ENCODE measurements around the gene AFTPH. TPM values are rescaled to one million over a fixed set of nuclear protein-coding genes. Genes with fewer than 3 reads are reported as not detected.

The AFTPH gene
- total RNA-seq, 1 donor from 2014 or later, result 32.2 TPM

DNA sequence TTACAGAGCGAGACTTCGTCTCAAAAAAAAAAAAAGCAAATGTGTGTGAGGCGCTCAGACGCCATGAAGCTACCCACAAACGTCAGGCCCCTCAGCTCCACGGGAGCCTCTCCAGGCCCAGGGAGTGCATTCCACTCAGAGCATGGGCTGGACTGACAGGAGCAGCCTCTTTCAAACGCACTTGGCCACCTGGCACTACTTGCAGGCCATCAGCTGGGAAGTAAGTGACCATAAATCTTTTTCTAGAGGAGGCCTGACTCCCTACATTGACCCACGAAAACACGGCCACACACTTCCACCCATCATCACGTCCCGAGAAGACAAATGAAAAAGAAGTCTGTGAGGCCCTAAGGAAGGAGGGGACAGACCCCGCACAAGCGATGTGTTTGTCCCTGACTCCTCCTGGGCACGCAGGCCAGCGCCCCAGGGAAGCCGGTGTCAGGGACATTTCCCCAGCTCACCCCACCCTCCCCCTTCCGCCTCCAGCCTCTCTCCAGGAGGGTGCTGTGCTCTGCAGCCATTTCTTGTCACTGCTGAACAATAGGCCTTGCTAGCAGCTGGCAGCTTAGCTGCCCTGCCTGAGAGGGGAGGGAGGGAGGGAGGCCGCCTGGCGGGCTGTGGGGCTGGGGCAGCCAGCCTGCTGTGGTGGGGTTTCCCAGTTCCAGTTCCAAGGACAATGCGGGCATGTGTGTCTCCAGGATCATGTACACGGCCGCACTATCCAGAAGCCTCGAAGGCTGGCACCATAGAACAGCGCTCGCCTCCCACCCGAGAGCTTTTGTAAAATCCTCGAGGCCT is 103.0 kb downstream of the AFTPH start:
- no peak overlapping the region for H3K4me3 ChIP-seq
- peak overlapping the region; percentile 86 for H3K27ac ChIP-seq
- H3K27ac Mint-ChIP-seq, result peak overlapping the region; percentile 89

DNA sequence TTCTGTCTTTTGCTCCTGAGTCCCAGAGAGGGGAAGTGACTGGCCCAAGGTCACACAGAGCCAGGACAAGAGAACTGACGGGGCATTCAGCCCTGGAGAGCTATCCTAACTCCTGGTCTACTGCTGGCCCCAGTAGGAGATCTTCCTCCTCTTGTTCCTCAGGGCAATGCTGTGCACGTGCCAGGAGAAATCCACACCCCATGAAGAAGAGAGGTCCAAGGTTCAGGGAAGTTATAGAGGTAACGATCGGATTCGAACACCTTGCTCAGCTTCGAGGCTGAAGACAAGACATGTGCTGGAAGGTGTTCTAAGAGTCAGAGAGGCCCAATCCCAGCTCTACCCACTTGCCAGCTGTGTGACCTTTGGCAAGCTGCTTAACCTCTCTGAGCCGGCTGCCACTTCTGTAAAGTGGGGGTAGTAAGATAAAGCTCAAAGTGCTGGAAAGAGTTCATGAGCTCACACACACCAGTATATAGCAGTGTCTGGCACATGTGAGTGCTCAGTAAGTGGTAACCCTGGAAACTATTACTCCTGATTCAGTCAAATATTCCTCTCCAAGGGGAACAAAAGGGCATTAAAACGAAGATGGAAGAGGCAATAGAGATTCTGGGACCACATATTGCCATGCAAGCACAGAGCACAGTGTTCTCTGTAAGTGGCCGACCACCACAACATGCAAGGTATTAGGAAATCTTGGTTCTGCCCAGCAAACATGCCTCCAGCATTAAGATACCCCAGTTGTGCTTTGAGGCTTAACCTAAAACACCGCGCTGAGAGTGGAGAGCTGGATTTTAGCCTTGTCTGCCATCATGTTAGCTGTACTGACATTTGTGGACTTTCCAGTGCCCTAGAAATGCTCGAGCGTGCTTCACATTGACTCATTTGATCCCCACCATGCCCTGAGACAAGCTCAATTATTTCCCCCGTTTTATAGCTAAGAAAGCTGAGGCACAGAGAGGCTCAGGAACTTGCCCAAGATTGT is 104.0 kb downstream of the AFTPH start:
- Histone ChIP-seq H3K36me3 (no peaks in the 10 kb centered on the region), H4K20me1 (ENCODE audit: low read depth) (peaks cover 2% of the 10 kb centered on the region), H3K4me3 (no peak overlapping the region), H3F3A (ENCODE audit: low read depth) (peaks cover 33% of the 10 kb centered on the region), H3K27me3 (no peaks in the 10 kb centered on the region), H3K9me3 (ENCODE audit: low read depth) (no peaks in the 10 kb centered on the region), H3K79me2 (ENCODE audit: low read depth) (peaks cover 9% of the 10 kb centered on the region), H2AFZ (replicated peaks) (no peak overlapping the region), H3K9ac (no peak overlapping the region), H3K27ac (peak overlapping the region; percentile 37), H3K4me1 (peaks cover 54% of the 10 kb centered on the region), H3K4me2 (peak overlapping the region; percentile 65)
- Mint-ChIP-seq H3K36me3 (peaks cover 4% of the 10 kb centered on the region), H3K27ac (peak overlapping the region; percentile 79), H3K4me3 (no peak overlapping the region), H3K9me3 (no peaks in the 10 kb centered on the region), H3K27me3 (ENCODE audit: insufficient read depth, low read depth) (peaks cover 4% of the 10 kb centered on the region), H3K4me1 (peaks cover 61% of the 10 kb centered on the region)
- no peak for DNase-seq (ENCODE audit: low spot score)
- TF ChIP-seq, protein P1, sequence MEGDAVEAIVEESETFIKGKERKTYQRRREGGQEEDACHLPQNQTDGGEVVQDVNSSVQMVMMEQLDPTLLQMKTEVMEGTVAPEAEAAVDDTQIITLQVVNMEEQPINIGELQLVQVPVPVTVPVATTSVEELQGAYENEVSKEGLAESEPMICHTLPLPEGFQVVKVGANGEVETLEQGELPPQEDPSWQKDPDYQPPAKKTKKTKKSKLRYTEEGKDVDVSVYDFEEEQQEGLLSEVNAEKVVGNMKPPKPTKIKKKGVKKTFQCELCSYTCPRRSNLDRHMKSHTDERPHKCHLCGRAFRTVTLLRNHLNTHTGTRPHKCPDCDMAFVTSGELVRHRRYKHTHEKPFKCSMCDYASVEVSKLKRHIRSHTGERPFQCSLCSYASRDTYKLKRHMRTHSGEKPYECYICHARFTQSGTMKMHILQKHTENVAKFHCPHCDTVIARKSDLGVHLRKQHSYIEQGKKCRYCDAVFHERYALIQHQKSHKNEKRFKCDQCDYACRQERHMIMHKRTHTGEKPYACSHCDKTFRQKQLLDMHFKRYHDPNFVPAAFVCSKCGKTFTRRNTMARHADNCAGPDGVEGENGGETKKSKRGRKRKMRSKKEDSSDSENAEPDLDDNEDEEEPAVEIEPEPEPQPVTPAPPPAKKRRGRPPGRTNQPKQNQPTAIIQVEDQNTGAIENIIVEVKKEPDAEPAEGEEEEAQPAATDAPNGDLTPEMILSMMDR (IDR thresholded peaks at IDR 0.05), result no peak
- TF ChIP-seq EZH2 (IDR thresholded peaks at IDR 0.05) (no peak), EZH2phosphoT487 (IDR thresholded peaks at IDR 0.05) (no peak)

More for the DNA sequence above, 103.0 kb downstream of the AFTPH start:
- H3K9me3 Mint-ChIP-seq, result no peaks in the 10 kb centered on the region
- no peak for TF ChIP-seq EZH2phosphoT487 (IDR thresholded peaks at IDR 0.05)
- TF ChIP-seq, protein P1 (IDR thresholded peaks at IDR 0.05), result peak; percentile 30
- no peaks in the 10 kb centered on the region for H3K36me3 ChIP-seq
- peaks cover 5% of the 10 kb centered on the region for H3K79me2 ChIP-seq (ENCODE audit: low read depth)
- H3K9ac ChIP-seq, result no peak overlapping the region
- peaks cover 4% of the 10 kb centered on the region for H3K36me3 Mint-ChIP-seq
- DNase-seq (ENCODE audit: low spot score), result peak; percentile 86
- peaks cover 42% of the 10 kb centered on the region for H3F3A ChIP-seq (ENCODE audit: low read depth)
- no peaks in the 10 kb centered on the region for H4K20me1 ChIP-seq (ENCODE audit: low read depth)
- peak overlapping the region; percentile 65 for H3K4me2 ChIP-seq
- peaks cover 54% of the 10 kb centered on the region for H3K4me1 ChIP-seq
- peaks cover 63% of the 10 kb centered on the region for H3K4me1 Mint-ChIP-seq
- peaks cover 4% of the 10 kb centered on the region for H3K27me3 Mint-ChIP-seq (ENCODE audit: insufficient read depth, low read depth)
- H3K27me3 ChIP-seq, result no peaks in the 10 kb centered on the region
- no peaks in the 10 kb centered on the region for H3K9me3 ChIP-seq (ENCODE audit: low read depth)
- no peak overlapping the region for H2AFZ ChIP-seq (replicated peaks)
- H3K4me3 Mint-ChIP-seq, result peak overlapping the region; percentile 48

DNA sequence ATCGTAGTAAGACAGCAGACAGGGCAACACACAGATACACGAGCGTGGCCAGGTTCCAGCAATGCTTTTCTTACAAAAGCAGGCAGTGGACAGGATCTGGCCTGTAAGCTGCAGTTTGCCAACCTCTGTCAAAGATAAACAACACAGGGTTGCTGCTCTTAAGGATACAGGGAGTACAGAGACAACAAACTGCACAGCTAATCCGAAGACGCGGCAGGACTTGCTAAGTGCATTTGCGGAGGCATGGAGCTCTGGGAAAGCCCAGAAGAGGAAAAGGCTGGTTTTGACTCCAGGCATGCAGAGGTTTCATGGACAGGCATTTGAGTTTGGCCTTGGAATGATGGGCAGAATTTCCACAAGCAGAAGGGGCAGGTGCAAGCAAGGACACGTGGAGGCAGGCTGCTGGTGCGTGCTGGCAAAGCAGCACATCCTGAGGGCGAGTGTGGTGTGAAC is 105.2 kb downstream of the AFTPH start:
- peaks cover 9% of the 10 kb centered on the region for H3K36me3 Mint-ChIP-seq
- Histone ChIP-seq H3F3A (ENCODE audit: low read depth) (peaks cover 31% of the 10 kb centered on the region), H3K9ac (no peak overlapping the region), H3K79me2 (ENCODE audit: low read depth) (peaks cover 18% of the 10 kb centered on the region), H3K9me3 (ENCODE audit: low read depth) (no peaks in the 10 kb centered on the region), H3K36me3 (no peaks in the 10 kb centered on the region), H4K20me1 (ENCODE audit: low read depth) (peaks cover 8% of the 10 kb centered on the region), H3K4me3 (no peak overlapping the region), H3K4me2 (no peak overlapping the region), H3K27me3 (no peaks in the 10 kb centered on the region), H2AFZ (replicated peaks) (no peak overlapping the region), H3K4me1 (peaks cover 56% of the 10 kb centered on the region), H3K27ac (no peak overlapping the region)
- peaks cover 67% of the 10 kb centered on the region for H3K4me1 Mint-ChIP-seq
- H3K27ac Mint-ChIP-seq, result peak overlapping the region; percentile 17
- H3K4me3 Mint-ChIP-seq, result no peak overlapping the region
- H3K9me3 Mint-ChIP-seq, result no peaks in the 10 kb centered on the region
- peaks cover 4% of the 10 kb centered on the region for H3K27me3 Mint-ChIP-seq (ENCODE audit: insufficient read depth, low read depth)
- TF ChIP-seq, protein P1 (IDR thresholded peaks at IDR 0.05), result no peak
- TF ChIP-seq EZH2phosphoT487 (IDR thresholded peaks at IDR 0.05), result no peak
- no peak for DNase-seq (ENCODE audit: low spot score)
